HepG2 (cell line): Measurements from ENCODE around the gene C11orf65. TPM values are rescaled to one million over a fixed set of nuclear protein-coding genes. Genes with fewer than 3 reads are reported as not detected.

Experiments
- AKAP8 ChIP-seq: sonication (generic); formaldehyde crosslinking; IDR thresholded peaks from 2 replicates; pipeline ENCODE4 v1.5.1; 2020; ENCODE audit warnings: mild to moderate bottlenecking, missing genetic modification reagents
- ERF ChIP-seq: IDR thresholded peaks from 2 replicates; pipeline ENCODE4 v1.6.1; 2018; ENCODE audit warnings: missing biosample characterization, missing genetic modification reagents
- KAT7 ChIP-seq: IDR thresholded peaks from 2 replicates; pipeline ENCODE4 v1.6.1; 2018; ENCODE audit warnings: borderline replicate concordance, missing compliant biosample characterization
- KLF12 ChIP-seq: sonication (generic); formaldehyde crosslinking; IDR thresholded peaks from 2 replicates; pipeline ENCODE4 v1.4.0; 2020; ENCODE audit warnings: missing genetic modification reagents, borderline replicate concordance
- MYC ChIP-seq: sonication (generic); formaldehyde crosslinking; IDR thresholded peaks from 2 replicates; pipeline ENCODE4 v1.9.0; 2021; ENCODE audit warnings: missing genetic modification reagents, borderline replicate concordance
- NFIC ChIP-seq: IDR thresholded peaks from 2 replicates; pipeline ENCODE4 v1.6.1; 2012; ENCODE audit warnings: mild to moderate bottlenecking, low read length, inconsistent platforms
- NR2F2 ChIP-seq: IDR thresholded peaks from 2 replicates; pipeline ENCODE4 v1.6.1; 2012; ENCODE audit warnings: low read depth, inconsistent platforms, borderline replicate concordance
- RBFOX2 ChIP-seq: fragments of 200-400 bp; formaldehyde crosslinking; IDR thresholded peaks from 2 replicates; pipeline ENCODE4 v1.6.1; 2017; ENCODE audit warnings: low read depth, mild to moderate bottlenecking, low read length
- SOX13 ChIP-seq, 3 experiments: fragments of 450-650 bp in 1 of 3; sonication (generic) in 1 of 3; formaldehyde crosslinking in 1 of 3; IDR thresholded peaks in 2 of 3; conservative IDR thresholded peaks in 1 of 3; 2 replicates each; pipeline versions ENCODE4 v1.5.0 to v1.6.1; 2016 to 2020; ENCODE audit warnings: antibody characterized with exemption in 1 of 3, mild to moderate bottlenecking in 1 of 3, missing compliant biosample characterization in 1 of 3, missing genetic modification reagents in 1 of 3, moderate library complexity in 1 of 3
- STAT6 ChIP-seq: sonication (generic); formaldehyde crosslinking; IDR thresholded peaks from 2 replicates; pipeline ENCODE4 v1.4.0; 2020; ENCODE audit warnings: missing genetic modification reagents, mild to moderate bottlenecking, borderline replicate concordance
- ZNF460 ChIP-seq: sonication (generic); formaldehyde crosslinking; IDR thresholded peaks from 2 replicates; pipeline ENCODE4 v1.5.1; 2020; ENCODE audit warnings: missing genetic modification reagents, mild to moderate bottlenecking, borderline replicate concordance
- ZNF556 ChIP-seq: sonication (generic); formaldehyde crosslinking; IDR thresholded peaks from 2 replicates; pipeline ENCODE4 v1.4.0; 2020; ENCODE audit warnings: mild to moderate bottlenecking, missing genetic modification reagents, borderline replicate concordance
- ZNF616 ChIP-seq: sonication (generic); formaldehyde crosslinking; IDR thresholded peaks from 2 replicates; pipeline ENCODE4 v1.5.0; 2020; ENCODE audit warnings: low read depth, mild to moderate bottlenecking, missing genetic modification reagents
- ZNF7 ChIP-seq: IDR thresholded peaks from 2 replicates; pipeline ENCODE4 v1.6.1; 2016; ENCODE audit warnings: missing biosample characterization, missing genetic modification reagents
- polyA plus RNA-seq, 8 experiments: library from polyadenylated mRNA; depleted of rRNA in 3 of 8; stranded (reverse) in 7 of 8; unstranded in 1 of 8; fragments of >200 nt; fragmentation: Illumina TruSeq in 4 of 8; extraction: Trizol in 4 of 8; gene quantifications; 2 replicates each; pipeline versions ENCODE4 v1.2.1 to v1.2.3, GENCODE V29; 2011 to 2016; ENCODE audit warnings: low read depth in 4 of 8, missing spikeins in 1 of 8, mixed read lengths in 1 of 8; ENCODE audit not compliant: insufficient read depth in 1 of 8
- total RNA-seq, 5 experiments: library from RNA; depleted of rRNA; stranded (reverse); fragments of >200 nt; fragmentation: Illumina TruSeq; extraction: Trizol; gene quantifications; 2 replicates each; pipeline ENCODE4 v1.2.3, GENCODE V29; 2016; ENCODE audit warnings: low read depth in 1 of 5
- TF ChIP-seq, protein P1 (sequence below): IDR thresholded peaks from 2 replicates; pipeline ENCODE4 v1.4.0; 2020; ENCODE audit warnings: mild to moderate bottlenecking, missing genetic modification reagents
- TF ChIP-seq, protein P2 (sequence below): sonication (generic); IDR thresholded peaks from 2 replicates; pipeline ENCODE4 v1.6.1; 2016; ENCODE audit warnings: low read depth, borderline replicate concordance

The C11orf65 gene
- total and polyA plus RNA-seq, 2 of the 13 experiments (the other 11 are each of a cell fraction or from before 2014, with no cell fraction given), result 0.38 to 0.42 TPM

- TF ChIP-seq ZNF556 (CRISPR knock-in tag), result peak; percentile 34; the same call in 1 of the 2 replicates
- no peak for TF ChIP-seq SOX13 (IDR thresholded peaks at IDR 0.05)
- TF ChIP-seq SOX13 (CRISPR knock-in tag; conservative IDR thresholded peaks at IDR 0.05 in 1 of 2, IDR thresholded peaks at IDR 0.05 in 1 of 2), result no peak
- 0 out of 2 replicates have a peak, but pooled peaks have one; percentile 41 for TF ChIP-seq KAT7 (CRISPR knock-in tag)
- TF ChIP-seq, protein P1, sequence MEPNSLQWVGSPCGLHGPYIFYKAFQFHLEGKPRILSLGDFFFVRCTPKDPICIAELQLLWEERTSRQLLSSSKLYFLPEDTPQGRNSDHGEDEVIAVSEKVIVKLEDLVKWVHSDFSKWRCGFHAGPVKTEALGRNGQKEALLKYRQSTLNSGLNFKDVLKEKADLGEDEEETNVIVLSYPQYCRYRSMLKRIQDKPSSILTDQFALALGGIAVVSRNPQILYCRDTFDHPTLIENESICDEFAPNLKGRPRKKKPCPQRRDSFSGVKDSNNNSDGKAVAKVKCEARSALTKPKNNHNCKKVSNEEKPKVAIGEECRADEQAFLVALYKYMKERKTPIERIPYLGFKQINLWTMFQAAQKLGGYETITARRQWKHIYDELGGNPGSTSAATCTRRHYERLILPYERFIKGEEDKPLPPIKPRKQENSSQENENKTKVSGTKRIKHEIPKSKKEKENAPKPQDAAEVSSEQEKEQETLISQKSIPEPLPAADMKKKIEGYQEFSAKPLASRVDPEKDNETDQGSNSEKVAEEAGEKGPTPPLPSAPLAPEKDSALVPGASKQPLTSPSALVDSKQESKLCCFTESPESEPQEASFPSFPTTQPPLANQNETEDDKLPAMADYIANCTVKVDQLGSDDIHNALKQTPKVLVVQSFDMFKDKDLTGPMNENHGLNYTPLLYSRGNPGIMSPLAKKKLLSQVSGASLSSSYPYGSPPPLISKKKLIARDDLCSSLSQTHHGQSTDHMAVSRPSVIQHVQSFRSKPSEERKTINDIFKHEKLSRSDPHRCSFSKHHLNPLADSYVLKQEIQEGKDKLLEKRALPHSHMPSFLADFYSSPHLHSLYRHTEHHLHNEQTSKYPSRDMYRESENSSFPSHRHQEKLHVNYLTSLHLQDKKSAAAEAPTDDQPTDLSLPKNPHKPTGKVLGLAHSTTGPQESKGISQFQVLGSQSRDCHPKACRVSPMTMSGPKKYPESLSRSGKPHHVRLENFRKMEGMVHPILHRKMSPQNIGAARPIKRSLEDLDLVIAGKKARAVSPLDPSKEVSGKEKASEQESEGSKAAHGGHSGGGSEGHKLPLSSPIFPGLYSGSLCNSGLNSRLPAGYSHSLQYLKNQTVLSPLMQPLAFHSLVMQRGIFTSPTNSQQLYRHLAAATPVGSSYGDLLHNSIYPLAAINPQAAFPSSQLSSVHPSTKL (CRISPR knock-in tag), result peak; percentile 61; the same call in 1 of the 2 replicates
- peak; percentile 75 for TF ChIP-seq RBFOX2
- TF ChIP-seq ZNF7 (CRISPR knock-in tag), result no peak
- no peak for TF ChIP-seq STAT6 (CRISPR knock-in tag)
- no peak for TF ChIP-seq ZNF460
- peak; percentile 35; the same call in 1 of the 2 replicates for TF ChIP-seq ERF (CRISPR knock-in tag)
- TF ChIP-seq KLF12, result no peak
- no peak for TF ChIP-seq AKAP8
- no peak for TF ChIP-seq NFIC
- TF ChIP-seq, protein P2, sequence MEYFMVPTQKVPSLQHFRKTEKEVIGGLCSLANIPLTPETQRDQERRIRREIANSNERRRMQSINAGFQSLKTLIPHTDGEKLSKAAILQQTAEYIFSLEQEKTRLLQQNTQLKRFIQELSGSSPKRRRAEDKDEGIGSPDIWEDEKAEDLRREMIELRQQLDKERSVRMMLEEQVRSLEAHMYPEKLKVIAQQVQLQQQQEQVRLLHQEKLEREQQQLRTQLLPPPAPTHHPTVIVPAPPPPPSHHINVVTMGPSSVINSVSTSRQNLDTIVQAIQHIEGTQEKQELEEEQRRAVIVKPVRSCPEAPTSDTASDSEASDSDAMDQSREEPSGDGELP, result peak; percentile 56; the same call in 1 of the 2 replicates
- TF ChIP-seq NR2F2, result no peak
- TF ChIP-seq MYC, result no peak; the same call in 1 of the 2 replicates
- TF ChIP-seq ZNF616, result no peak
Observed at GRCh38 chr11:108467091-108467823, at the start of gene C11orf65 (continued).
